SKM-1 (cell line): Measurements from ENCODE around the gene TM4SF5.
"Not testable (repeated sequence)": the region's sequence is repeated elsewhere in the genome, so short reads cannot be mapped to it uniquely, and the experiment has no call there.

Experiments used
- DNase-seq: peaks from one replicate; lab custom pipeline; 2025; ENCODE audit not compliant: unreplicated experiment; lab: John Stamatoyannopoulos, UW

TM4SF5 gene

DNA sequence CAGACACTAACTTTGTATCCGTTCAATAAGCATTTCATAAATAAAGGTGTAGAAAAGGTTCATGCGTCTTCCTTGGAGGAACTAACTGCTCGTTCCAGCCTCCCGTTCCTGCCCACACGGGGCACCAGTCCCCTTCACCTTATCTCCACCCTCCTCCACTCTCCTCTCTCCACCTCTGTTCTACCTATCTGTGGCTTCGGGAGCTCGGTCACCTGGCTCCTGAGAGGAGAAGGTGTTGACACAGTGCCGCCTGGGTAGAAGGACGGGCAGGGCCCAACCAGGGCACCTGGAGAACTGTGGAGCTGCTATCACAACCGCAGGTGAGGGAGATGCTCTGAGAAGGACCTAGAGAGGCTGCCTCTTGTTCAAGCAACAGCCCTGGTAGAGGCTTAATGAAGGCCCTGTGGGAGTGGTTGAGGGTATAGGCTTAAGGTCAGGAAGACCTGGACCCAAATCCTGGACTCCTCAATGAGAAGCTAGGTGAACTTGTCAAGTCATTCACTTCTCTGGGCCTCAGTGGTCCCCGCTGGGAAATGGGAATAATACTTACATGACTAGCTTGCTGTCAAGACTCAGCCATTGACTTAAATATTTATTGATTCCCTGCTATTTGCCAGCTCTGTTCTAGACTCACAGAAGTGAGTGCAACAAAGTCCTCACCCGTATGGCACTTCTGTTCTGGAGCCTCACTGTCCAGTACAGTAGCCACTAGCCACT lies 51.8 kb downstream of the TM4SF5 start:
- no peak for DNase-seq

DNA sequence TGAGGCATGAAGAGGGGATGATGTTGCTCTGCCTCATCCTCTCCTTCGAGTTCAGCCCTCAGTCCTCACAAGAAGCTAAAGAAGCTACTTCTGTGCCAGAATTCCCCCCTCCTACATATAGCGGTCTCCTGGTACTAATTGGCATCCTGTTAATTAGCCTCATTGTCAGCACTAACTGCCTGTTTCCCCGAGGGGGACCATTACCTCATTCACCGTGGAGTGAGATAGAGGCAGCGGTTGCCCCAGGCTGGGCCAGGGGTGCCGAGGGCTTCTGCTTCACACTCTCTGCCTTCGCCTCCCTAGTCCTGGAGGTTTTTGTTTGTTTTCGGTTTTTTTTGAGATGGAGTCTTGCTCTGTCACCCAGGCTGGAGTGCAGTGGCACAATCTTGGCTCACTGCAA lies 55.7 kb downstream of the TM4SF5 start:
- DNase-seq: no peak

DNA sequence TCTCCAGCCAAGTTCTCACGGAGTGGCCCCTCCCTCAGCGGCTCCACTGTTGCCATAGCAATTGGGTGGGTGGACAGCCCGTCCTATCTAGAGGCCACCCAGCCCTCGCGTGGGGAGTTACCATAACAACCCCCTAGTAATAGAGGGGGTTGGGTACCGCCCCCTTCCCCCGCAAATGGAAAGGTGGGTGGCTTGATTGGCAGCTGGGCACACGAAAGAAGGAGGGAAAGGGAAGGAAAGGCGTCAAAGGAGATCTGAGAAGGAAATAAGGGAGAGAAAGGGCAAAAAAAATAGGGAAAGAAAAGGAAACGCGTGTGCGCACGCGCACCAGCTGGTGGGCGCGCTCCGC lies 61.1 kb downstream of the TM4SF5 start:
- DNase-seq: not testable (repeated sequence)
